GM18907 (cell line): Measurements from ENCODE around the gene KRT73.

Source experiments
- ATAC-seq: cut with Tn5 transposase; IDR thresholded peaks from one replicate; pipeline ENCODE4 v1.9.1; 2021; ENCODE audit warnings: mild to moderate bottlenecking, moderate library complexity; ENCODE audit not compliant: unreplicated experiment

Gene KRT73

DNA sequence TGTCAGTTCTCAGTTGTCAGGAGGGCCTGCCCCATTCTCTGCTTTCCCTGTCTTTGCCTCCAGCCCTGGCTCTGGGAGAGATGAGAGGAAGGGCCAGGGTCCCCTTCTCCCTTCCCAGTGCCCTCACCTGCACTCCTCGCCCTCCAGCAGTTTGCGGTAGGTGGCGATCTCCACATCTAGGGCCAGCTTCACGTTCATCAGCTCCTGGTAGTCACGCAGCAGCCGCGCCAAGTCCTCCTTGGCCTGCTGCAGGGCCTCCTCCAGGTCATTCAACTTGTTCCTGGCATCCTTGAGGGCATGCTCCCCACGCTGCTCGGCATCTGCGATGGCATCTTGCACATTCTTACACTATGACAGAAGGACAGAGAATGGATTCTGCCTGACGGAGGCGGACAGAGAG, 28.3 kb upstream of the KRT73 start:
- no peak for ATAC-seq

DNA sequence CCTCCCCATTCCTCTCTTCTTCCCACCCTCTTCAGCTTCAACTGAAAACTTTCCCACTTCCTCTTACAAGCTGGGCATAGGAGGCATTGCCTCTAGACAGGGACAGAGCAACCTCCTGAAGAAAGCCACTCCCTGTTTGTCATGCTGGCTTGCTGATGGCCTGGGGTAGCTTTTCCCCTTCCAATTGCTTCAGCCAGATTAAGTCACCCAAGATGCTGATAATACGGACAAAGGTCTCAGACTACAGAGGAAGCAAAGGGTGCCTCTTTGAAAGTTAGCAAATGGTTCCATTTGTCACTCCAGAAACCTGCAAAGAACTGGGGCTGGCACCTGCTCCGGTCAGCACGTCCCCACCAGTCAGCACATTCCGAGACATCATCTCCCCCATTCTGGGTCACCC, 27.6 kb upstream of the KRT73 start:
- ATAC-seq, result no peak

DNA sequence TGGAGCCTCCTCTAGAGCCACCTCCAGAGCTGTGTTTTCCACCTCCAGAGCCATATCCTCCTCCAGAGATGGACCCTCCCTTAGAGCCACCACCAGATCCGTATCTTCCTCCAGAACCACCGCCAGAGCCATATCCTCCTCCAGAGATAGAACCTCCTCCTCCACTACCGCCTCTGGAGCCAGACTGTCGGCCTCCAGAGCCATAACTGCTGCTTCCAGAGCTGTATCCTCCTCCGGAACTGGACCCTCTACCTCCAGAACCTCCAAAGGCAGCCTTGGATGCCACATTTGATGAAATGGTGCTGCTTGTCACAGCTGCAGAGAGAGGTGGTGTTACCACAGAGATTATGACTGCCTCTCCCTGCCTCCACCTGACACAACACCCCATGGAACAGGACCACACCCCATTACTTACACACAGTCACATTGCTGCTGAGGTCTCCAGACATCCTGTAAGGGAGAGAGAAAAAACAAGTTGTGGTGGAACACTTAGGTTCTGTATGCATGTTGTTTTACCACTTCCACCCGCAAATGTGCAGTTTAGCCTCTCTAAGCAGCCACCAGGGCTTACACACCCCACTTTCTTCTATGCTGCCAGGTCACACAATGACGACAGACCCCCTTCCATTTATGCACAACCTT, 26.9 kb upstream of the KRT73 start:
- ATAC-seq, result no peak

DNA sequence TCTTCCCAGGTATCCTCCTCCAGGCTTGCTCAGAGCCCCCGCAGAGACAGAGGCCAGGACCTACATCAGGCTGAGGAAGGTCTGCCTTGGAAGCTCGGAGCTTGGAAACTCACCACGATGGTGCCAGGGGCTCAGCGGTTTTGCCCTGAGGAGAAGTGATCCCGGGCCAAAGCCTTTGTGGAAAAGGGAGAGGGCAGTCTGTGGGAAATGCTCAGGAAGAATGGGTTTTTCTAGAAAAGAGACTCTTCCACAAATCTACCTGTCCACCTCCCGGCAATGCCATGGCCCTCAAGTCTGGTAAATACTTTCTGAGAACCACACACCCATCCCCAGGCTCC, 25.7 kb upstream of the KRT73 start:
- ATAC-seq, result no peak

DNA sequence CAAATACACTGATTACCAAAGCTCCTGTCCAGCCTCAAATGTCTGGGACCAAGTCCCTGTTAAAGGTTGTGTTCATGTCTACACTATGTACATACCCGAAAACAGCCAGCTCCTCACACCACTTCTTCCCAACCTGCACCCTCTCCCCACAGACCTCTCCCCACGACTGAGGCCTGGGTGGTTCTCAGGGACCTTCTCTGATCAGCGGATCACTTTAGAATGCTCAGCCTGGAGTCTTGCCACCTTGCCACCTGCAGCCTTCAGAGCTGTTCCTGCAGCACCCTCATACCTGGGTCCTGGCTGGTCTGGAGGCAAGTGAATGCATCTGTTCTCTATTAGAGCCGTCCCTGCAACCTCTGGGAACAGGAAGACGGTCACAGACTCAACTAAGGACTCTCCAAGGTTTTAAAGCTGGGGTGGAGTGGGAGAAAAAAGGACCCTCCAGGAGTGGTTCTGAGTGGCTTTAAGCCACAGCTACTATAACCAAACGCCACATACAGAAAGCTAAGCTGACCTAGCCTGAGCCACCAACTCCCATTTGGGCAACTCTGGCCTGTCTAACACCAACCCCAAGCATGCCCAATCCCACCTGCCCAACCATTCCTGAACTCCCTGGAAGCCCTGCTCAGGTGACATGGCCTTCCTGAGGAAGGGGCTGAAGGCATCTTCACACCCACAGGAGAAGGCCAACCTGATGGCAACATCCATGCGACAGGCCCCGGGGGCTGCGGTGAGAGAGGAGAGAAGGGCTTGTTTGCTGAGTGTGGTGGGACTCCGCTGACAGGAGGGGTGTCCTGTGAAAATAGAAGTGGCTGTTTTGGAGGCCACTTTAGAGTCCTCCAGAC, 25.1 kb upstream of the KRT73 start:
- ATAC-seq, result no peak

DNA sequence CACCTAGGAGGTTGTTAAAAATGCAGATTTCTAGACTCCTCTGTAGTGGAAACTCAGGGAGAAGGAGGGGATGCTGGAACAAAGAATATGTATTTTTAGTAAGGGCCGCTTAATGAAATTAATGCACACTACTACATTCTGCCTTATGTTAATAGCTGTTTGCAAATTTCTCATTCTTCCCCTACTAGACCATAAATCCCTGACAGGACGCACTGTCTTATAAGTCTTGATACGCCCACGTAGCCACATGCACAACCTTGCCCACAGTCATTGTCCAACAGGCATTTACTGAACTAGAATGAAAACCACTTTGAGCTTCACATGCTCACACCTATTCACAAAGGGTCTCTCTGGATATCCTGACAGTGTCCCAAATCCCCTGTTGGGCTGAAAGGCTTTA, 23.1 kb upstream of the KRT73 start:
- no peak for ATAC-seq

DNA sequence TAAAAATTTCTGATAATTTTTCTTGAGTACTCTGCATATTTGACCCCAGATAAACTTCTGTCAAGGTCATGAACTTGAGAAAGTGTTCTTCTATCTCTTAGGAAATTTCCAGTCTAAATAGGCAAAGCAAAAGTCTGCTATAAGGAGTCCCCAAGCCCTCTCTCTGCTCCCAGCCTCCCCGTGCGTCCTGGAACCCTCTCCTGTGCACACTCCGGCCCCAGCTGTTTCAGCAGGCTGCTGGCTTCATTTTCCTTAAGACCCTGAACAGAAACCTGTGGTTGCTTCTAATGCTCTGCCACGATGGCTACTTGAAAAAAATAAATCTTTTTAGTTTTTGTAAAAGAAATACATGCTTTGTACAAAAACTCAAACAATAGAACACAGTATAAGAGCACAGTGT, 18.9 kb upstream of the KRT73 start:
- ATAC-seq, result no peak

DNA sequence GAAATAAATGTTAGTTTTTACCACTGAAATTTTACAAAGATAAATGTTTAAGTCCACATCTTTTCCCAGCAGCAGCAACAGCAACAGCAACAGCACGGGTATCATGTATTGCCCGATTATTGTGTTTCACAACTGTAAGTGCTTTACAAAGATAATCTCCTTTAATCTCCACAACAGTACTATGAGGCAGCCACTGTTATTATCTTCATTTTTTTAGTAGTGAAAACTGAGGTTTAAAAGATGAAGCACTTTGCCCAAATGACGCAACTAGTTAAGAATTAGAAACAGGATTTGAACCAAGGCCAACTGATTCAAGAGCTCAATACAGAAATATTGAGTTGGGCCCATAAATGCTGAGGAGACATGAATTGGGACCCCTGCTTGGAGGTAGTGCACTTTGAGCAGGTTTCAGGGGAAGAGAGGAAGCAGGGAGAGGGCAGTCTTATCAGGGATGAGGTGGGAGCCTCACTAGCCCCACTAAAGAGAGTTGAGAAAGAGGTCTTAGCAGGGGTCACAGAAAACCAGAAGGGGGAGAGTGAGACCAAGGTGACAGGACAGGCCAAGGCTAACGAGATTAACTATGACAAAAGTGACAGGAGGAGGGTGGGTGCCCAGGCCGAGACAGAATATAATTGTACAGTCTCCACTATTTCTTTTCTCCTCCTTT, 18.4 kb upstream of the KRT73 start:
- no peak for ATAC-seq

DNA sequence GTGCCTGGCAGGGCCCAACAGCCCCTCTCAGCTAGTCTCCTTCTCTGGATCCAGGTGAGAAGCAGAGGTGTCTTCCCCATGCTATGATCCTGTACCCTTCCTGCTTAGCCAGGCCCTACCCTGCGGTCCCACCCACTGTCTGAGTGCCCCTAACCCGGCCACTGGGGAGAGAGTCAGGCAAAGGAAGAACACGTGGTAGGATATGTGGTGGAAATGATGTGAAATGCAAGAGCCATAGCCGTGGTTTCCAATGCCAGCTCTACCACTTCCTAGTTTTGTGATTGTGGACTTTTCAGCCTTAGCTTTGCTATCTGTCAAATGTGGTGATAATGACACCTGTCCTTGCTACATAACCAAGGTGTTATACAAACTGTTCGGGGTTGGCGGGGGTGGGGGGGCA, 17.8 kb upstream of the KRT73 start:
- ATAC-seq, result no peak

DNA sequence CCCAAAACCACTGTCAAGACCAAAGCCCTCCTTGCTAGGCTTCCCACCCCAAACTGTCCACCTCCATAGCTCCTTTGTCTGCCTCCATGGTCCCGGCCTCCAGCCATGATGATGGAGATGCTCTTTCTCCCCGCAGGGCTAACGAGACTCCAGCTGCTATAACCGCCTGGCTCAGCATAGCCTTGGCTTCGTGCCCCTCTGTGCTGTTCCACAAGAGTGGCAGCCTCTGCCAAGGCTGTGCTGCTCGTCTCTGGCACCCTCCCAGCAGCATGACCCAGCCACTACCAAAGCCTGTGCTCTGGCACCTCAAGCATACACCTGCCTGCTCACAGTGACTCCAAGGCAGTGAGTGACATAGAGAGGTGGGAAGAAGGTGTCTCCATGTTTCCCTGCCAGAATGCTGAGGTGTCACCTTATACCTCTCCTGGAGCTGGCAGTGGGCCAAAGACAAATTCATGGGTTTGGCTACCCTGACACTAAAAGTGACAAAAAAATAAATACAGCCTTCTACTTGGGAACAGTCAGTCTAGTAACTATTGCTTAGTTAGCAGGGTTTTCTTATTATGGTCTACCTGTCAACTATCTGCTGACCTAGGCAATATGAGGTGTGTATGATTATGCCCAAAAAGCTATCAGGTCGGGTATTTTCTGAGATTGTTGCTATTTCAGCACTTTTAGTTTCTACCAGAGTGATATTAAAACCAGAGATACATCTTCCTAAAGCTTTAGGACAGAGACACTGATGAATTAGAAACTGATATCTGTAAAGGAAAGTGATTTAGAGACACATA, 16.1 kb upstream of the KRT73 start:
- ATAC-seq, result no peak

DNA sequence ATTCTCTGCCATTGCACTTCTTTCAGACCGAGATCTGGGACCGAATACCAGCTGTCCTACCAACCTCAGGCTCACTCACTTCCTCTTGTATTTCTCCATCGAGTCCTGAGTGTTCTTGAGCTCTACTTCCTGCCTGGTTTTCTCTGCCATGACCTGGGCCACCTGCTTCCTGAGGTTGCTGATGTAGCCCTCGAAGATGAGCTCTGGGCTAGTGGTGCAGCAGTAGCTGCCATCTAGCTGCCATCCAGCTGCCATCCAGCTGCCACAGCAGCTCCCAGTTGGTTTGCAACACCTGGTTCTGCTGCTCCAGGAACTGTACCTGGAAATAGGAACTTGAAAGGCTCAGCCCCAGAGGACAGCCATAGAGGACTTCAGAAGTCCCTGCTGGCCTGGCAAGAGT, 15.0 kb upstream of the KRT73 start:
- no peak for ATAC-seq

DNA sequence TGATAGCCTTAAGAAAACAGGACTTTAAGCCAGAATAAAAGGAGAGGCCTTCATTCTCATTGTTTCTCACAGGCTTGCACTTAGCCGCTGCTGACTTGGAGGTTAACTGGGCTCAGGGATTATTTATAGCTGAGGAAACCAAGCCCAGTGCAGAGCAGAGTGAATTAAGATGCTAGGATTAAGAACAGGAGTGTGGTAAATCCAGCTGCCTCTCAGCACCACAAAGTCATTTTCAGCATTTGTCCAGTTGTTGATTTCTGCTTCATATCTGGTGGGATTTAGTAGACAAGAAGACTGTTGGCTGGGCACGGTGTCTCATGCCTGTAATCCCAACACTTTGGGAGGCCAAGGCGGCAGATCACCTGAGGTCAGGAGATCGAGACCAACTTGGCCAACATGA, 14.3 kb upstream of the KRT73 start:
- ATAC-seq, result no peak

DNA sequence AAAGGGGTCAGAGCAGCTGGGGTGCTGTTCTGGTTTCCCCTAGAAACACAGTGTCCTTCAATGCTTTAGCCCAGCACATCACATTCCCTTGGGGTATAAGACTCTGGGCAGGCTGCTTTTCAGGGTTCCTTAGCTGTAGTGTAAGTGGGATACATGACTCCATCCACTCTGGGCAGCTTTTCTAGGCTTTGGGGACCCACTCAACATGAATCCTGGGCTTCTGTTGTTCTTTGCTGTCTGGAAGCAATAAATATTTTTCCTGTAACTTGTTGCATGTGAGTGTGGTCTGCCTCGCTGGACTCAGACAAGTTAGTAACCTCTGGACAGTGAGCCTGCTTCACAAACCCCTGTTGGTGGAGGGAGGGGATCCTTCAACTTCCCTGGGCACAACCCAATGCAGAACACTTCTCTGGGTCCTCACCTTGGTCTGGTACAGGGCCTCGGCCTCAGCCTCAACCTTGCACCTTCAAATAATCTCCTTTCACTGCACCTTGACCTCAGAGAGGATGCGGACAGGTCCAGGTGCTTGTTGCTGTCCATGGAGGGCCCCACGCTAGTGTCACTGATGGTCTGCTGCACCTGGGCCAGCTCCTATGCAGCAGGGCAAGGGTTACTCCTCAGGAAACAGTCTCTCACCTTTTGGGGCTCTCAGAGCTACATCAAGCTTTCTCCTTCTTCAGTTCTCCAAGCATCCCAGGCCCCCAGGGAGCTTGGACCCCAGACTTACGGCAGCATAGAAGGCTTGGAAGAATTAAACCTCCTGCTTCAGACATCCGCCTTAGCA, 13.5 kb upstream of the KRT73 start:
- no peak for ATAC-seq

DNA sequence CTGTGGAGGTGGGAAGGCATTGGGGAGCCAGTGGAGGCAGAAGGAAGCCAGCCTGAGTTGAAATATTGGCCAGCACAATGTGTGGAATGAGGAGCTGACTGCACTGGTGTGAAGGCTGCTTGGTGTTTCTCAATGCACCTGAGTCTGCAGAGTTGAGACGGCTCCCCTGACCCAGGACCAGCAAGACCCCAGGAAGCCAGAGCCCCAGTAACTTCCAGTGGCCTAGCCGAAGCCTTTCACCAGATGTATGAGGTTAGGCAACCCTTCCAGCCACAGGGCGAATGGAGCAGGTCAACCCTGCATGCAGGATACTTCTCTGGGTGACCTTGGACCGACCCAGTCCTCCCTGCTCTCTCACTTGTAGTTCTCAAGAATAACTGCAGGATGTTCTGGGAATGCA, 12.9 kb upstream of the KRT73 start:
- ATAC-seq, result no peak

DNA sequence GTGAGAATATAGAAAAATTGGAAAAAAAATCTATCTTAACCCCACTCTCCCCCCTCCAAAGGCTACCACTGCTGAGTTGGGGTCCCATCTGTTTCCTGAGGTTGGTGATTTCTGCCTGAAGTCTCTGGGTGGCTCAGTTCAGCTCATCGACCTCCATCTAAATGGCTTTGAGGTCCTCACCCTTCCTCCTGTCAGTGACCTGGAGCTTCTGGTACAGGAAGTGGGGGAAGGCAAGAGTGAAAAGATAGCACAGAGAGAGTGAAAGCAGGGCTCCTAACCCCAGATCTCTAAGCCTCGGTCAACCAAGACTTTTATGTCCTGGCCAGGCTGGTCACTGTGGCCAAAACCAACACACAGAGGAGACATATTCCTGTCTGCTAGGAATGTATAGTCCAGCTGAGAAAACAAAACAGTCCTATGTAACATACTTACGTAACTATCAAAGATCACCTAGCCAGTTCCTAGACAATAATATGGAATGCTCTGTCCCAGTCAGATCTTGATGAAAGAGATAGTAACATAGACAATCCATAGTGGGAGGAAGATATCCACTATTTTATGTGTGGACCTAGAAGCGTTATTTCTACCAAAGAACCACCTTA, 12.3 kb upstream of the KRT73 start:
- no peak for ATAC-seq

DNA sequence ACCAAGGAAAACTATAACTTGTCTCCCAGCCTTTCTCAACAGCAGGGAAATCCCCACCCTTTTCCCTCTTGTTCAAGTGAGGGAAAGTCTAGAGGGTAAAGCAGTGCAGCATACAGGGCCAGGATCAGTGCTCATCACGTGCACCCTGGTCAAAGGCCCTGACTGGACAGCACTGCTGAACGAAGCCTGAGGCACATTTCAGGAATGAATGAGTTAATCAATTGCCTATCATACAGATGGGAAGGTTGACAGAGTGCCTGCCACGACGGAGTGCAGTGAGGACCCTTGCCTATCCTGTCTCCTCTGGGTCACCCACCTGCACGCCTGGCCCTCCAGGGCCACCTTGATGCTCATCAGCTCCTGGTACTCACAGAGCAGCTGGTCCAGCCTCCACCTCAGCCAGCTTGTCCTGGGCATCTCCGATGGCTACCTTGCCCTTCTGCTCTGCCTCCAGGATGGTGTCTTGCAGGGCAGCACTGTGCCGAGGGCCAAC, 11.7 kb upstream of the KRT73 start:
- no peak for ATAC-seq

DNA sequence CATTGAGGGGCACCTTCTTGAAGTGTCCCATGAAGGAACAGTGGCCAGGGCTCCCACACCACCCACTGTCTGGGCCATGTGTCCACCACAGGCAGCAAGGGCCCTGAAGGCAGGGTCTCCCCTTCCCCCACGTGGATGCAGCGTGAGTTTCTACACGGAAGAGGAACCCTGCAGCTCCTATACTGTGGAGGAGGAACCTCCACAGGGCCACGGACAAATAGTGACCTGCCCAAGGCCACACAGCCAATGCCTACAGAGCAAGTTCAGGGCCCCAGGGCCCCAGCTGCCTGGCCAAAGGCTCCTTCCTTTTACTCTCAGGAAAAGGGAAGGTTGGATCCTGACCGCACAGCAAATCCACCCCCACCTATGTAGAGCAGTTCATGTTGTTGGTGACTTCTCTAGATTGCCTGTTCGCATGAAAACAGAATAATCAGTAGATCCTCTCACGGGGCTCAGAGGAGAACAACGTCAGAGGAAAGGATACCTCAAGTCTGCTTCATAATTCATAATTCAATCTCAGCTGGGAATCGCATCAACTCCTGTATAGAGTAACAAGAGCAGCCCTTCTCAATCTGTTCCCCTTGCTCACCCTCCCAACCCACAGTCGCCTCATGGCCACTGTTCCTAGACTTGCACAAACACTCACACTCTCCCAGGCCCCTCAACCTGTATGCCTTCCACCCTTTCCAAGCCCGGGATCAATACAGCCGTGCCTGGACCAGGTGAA, 11.1 kb upstream of the KRT73 start:
- ATAC-seq, result no peak

DNA sequence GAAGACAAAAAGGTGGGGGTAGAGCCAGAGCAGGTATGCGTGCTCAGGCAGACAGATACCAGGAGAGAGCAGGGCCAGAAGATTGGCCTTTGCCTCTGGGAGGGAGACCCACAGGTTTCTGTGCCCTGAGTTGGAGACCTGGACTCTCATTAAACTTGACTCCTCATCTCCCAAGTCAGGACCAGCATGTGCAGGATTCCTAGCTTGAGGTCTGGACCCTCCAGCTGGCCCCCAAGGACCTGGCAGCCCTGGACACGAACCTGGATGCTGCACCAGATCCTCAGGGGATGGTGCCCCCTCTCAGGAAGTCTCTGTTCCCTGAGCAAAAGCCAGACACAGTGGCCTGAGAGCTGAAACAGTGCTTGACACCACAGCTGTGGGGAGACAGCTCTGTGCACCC, 10.5 kb upstream of the KRT73 start:
- ATAC-seq, result no peak

DNA sequence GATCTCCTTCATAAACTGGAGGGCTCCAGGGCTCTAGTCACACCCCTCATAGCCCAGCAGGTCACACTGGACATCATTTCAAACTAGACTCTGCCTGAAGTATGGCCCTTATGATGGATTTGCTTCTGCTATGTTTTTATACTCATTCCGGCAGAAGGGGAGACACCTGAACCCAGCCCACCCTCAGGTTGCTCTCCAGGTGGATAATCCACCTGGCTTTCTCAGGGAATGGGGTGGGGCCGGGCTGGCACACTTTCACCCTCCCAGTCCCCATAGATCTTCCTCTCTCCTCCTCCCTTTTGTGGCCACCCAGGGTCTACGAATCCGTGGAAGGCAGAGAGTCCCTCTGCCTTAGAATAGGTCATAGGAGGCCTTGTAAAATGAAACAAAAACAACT, 9.8 kb upstream of the KRT73 start:
- no peak for ATAC-seq
